GM23248 (cell line): ENCODE data around the gene PHC1. TPM values are rescaled to one million over a fixed set of nuclear protein-coding genes. Genes with fewer than 3 reads are reported as not detected.
"Not testable (repeated sequence)": the region's sequence is repeated elsewhere in the genome, so short reads cannot be mapped to it uniquely, and the experiment has no call there.

Source experiments
- DNase-seq: peaks from one replicate; pipeline ENCODE4 v3.0.0-alpha.2; 2015
- H2AFZ ChIP-seq: fragments of 200-600 bp; sonication (generic); 2 replicates; pipeline ENCODE4 v1.6.1; 2016; ENCODE audit warnings: antibody characterized with exemption
- H3F3A ChIP-seq: fragments of 200-600 bp; sonication (generic); 2 replicates; pipeline ENCODE4 v1.6.1; 2016; ENCODE audit warnings: mild to moderate bottlenecking, antibody characterized with exemption, mixed run types; ENCODE audit not compliant: insufficient read depth
- H3K27ac ChIP-seq: fragments of 200-600 bp; sonication (generic); 2 replicates; pipeline ENCODE4 v1.5.1; 2016; ENCODE audit warnings: mild to moderate bottlenecking
- H3K27me3 ChIP-seq: fragments of 200-600 bp; sonication (generic); replicated peaks from 2 replicates; pipeline ENCODE4 v1.6.1; 2016; ENCODE audit warnings: mild to moderate bottlenecking; ENCODE audit not compliant: insufficient read depth
- H3K36me3 ChIP-seq: fragments of 200-600 bp; sonication (generic); 2 replicates; pipeline ENCODE4 v1.6.1; 2016; ENCODE audit warnings: low read depth, mild to moderate bottlenecking
- H3K4me1 ChIP-seq: fragments of 200-600 bp; sonication (generic); 2 replicates; pipeline ENCODE4 v1.6.1; 2016; ENCODE audit warnings: mild to moderate bottlenecking; ENCODE audit not compliant: insufficient read depth
- H3K4me2 ChIP-seq: fragments of 200-600 bp; sonication (generic); one replicate; pipeline ENCODE4 v1.6.1; 2016; ENCODE audit warnings: mild to moderate bottlenecking; ENCODE audit not compliant: unreplicated experiment
- H3K4me3 ChIP-seq: fragments of 200-600 bp; sonication (generic); 2 replicates; pipeline ENCODE4 v1.5.1; 2016; ENCODE audit warnings: mild to moderate bottlenecking
- H3K79me2 ChIP-seq: fragments of 200-600 bp; sonication (generic); 2 replicates; pipeline ENCODE4 v1.6.1; 2016; ENCODE audit warnings: mild to moderate bottlenecking; ENCODE audit not compliant: insufficient read depth
- H3K9ac ChIP-seq: fragments of 200-600 bp; sonication (generic); 2 replicates; pipeline ENCODE4 v1.6.1; 2016; ENCODE audit warnings: mild to moderate bottlenecking
- H3K9me2 ChIP-seq: fragments of 200-600 bp; sonication (generic); 2 replicates; pipeline ENCODE4 v1.6.1; 2016; ENCODE audit warnings: mixed run types, mild to moderate bottlenecking, moderate library complexity; ENCODE audit not compliant: insufficient read depth
- H3K9me3 ChIP-seq: fragments of 200-600 bp; sonication (generic); one replicate; pipeline ENCODE4 v1.6.1; 2017; ENCODE audit warnings: low read depth
- H4K20me1 ChIP-seq: fragments of 200-600 bp; sonication (generic); 2 replicates; pipeline ENCODE4 v1.6.0; 2016; ENCODE audit not compliant: insufficient read depth
- EZH2 ChIP-seq: fragments of 200-600 bp; sonication (generic); IDR thresholded peaks from 2 replicates; pipeline ENCODE4 v1.6.1; 2018; ENCODE audit warnings: antibody characterized with exemption, mild to moderate bottlenecking; ENCODE audit not compliant: insufficient read depth, poor library complexity, severe bottlenecking
- EZH2phosphoT487 ChIP-seq: fragments of 200-600 bp; sonication (generic); IDR thresholded peaks from 2 replicates; pipeline ENCODE4 v1.6.1; 2018; ENCODE audit warnings: antibody characterized with exemption, moderate library complexity, mild to moderate bottlenecking, low read depth; ENCODE audit not compliant: insufficient read depth
- WGBS, 2 experiments: methylation state at CpG; one replicate each; pipeline ENCODE4 v1.1.6; 2015 to 2017; ENCODE audit warnings: low lambda C conversion rate in 2 of 2, low coverage in 1 of 2; ENCODE audit errors: missing lambda C conversion rate in 2 of 2; 5-methylcytosine and 5-hydroxymethylcytosine counted together
- in situ Hi-C: fragments of 300-500 bp; cut with MboI; formaldehyde crosslinking; loops from 2 replicates; pipeline ENCODE4 v1.15.0; 2020
- polyA plus RNA-seq: library from polyadenylated mRNA; unstranded; fragments of >200 nt; fragmentation: Nextera tagmentation; extraction: Ambion mirVana; gene quantifications from 2 replicates; pipeline ENCODE4 v1.2.1, GENCODE V29; 2016
- total RNA-seq: library from RNA; depleted of rRNA; stranded (reverse); fragments of >200 nt; shearing (Covaris generic); gene quantifications from 2 replicates; pipeline ENCODE4 v1.2.3, GENCODE V29; 2014

Gene PHC1
- total and polyA plus RNA-seq, 2 experiments from 2014 or later = 6.4 to 16.1 TPM

- Histone ChIP-seq H3K9ac (no peak overlapping the region), H3K4me2 (peak overlapping the region; percentile 92), H2AFZ (no peak overlapping the region), H3K79me2 (peaks cover 13% of the 10 kb centered on the region), H3F3A (no peaks in the 10 kb centered on the region), H3K9me2 (no peaks in the 10 kb centered on the region), H3K4me1 (peaks cover 20% of the 10 kb centered on the region; the same call in 1 of the 2 replicates), H3K27ac (no peak overlapping the region), H3K9me3 (no peaks in the 10 kb centered on the region), H3K27me3 (no peaks in the 10 kb centered on the region), H4K20me1 (no peaks in the 10 kb centered on the region), H3K36me3 (peaks cover 3% of the 10 kb centered on the region; the same call in 1 of the 2 replicates), H3K4me3 (no peak overlapping the region)
- in situ Hi-C loops = no loop called here
- TF ChIP-seq EZH2phosphoT487 (no peak), EZH2 (no peak)
- no peak for DNase-seq
Measured at GRCh38 chr12:8916154-8916553, 1.8 kb downstream of the PHC1 start.

GRCh38 chr12:8917031-8917430 lies 2.7 kb downstream of the PHC1 start:
- DNase-seq = no peak
- no peaks in the 10 kb centered on the region for H3K9me2 ChIP-seq
- no peaks in the 10 kb centered on the region for H3K27me3 ChIP-seq
- no peaks in the 10 kb centered on the region for H3K9me3 ChIP-seq
- in situ Hi-C loops = no loop called here
- H3K79me2 ChIP-seq = peaks cover 13% of the 10 kb centered on the region
- no peak overlapping the region for H2AFZ ChIP-seq
- no peaks in the 10 kb centered on the region for H3F3A ChIP-seq
- peaks cover 20% of the 10 kb centered on the region; the same call in 1 of the 2 replicates for H3K4me1 ChIP-seq
- H3K4me3 ChIP-seq = no peak overlapping the region
- H3K9ac ChIP-seq = no peak overlapping the region
- no peak for TF ChIP-seq EZH2phosphoT487
- TF ChIP-seq EZH2 = no peak
- no peak overlapping the region for H3K27ac ChIP-seq
- H3K4me2 ChIP-seq = no peak overlapping the region
- peaks cover 5% of the 10 kb centered on the region; the same call in 1 of the 2 replicates for H3K36me3 ChIP-seq
- WGBS, 2 experiments = 80 to 85% methylated on average over 3 of the region's 3 CpGs
- H4K20me1 ChIP-seq = no peaks in the 10 kb centered on the region

- DNase-seq = no peak
- H3K4me1 ChIP-seq = peaks cover 18% of the 10 kb centered on the region; the same call in 1 of the 2 replicates
- TF ChIP-seq EZH2phosphoT487 = no peak
- no peak for TF ChIP-seq EZH2
- WGBS, 2 experiments = 65 to 72% methylated on average over 1 of the region's 1 CpG
- H3F3A ChIP-seq = no peaks in the 10 kb centered on the region
- H3K27me3 ChIP-seq = no peaks in the 10 kb centered on the region
- no peak overlapping the region for H2AFZ ChIP-seq
- H3K9me3 ChIP-seq = no peaks in the 10 kb centered on the region
- in situ Hi-C loops = no loop called here
- no peak overlapping the region for H3K27ac ChIP-seq
- no peak overlapping the region for H3K4me3 ChIP-seq
- no peak overlapping the region for H3K4me2 ChIP-seq
- no peak overlapping the region for H3K9ac ChIP-seq
- no peaks in the 10 kb centered on the region for H3K9me2 ChIP-seq
- no peaks in the 10 kb centered on the region for H4K20me1 ChIP-seq
- peaks cover 5% of the 10 kb centered on the region; the same call in 1 of the 2 replicates for H3K36me3 ChIP-seq
- H3K79me2 ChIP-seq = peaks cover 13% of the 10 kb centered on the region
Measured at GRCh38 chr12:8917751-8918150, 3.4 kb downstream of the PHC1 start.

- H3K27me3 ChIP-seq, in situ Hi-C loops, H3K9ac ChIP-seq, H3K4me2 ChIP-seq, H3K27ac ChIP-seq, H3K4me3 ChIP-seq, H3K9me3 ChIP-seq, H4K20me1 ChIP-seq, DNase-seq, H3K9me2 ChIP-seq, H3K4me1 ChIP-seq, H3F3A ChIP-seq, H2AFZ ChIP-seq, H3K36me3 ChIP-seq: not testable (repeated sequence)
- peaks cover 13% of the 10 kb centered on the region for H3K79me2 ChIP-seq
- 74 to 76% methylated on average over 4 of the region's 4 CpGs for WGBS, 2 experiments
Measured at GRCh38 chr12:8919643-8920042, 5.3 kb downstream of the PHC1 start.

GRCh38 chr12:8922544-8922943 lies 8.2 kb downstream of the PHC1 start:
- no peak overlapping the region for H2AFZ ChIP-seq
- no peaks in the 10 kb centered on the region for H4K20me1 ChIP-seq
- H3K9ac ChIP-seq = no peak overlapping the region
- H3F3A ChIP-seq = no peaks in the 10 kb centered on the region
- no peaks in the 10 kb centered on the region for H3K9me3 ChIP-seq
- H3K9me2 ChIP-seq = no peaks in the 10 kb centered on the region
- peaks cover 5% of the 10 kb centered on the region; the same call in 1 of the 2 replicates for H3K36me3 ChIP-seq
- no peak for DNase-seq
- WGBS, 2 experiments = 97 to 98% methylated on average over 5 of the region's 5 CpGs
- H3K4me1 ChIP-seq = no peaks in the 10 kb centered on the region
- in situ Hi-C loops = no loop called here
- H3K4me2 ChIP-seq = no peak overlapping the region
- H3K27ac ChIP-seq = no peak overlapping the region
- no peaks in the 10 kb centered on the region for H3K79me2 ChIP-seq
- H3K4me3 ChIP-seq = no peak overlapping the region
- no peaks in the 10 kb centered on the region for H3K27me3 ChIP-seq
- TF ChIP-seq EZH2 (no peak), EZH2phosphoT487 (no peak)

GRCh38 chr12:8930655-8931323 lies 16.5 kb downstream of the PHC1 start:
- H3K9me2 ChIP-seq, DNase-seq: not testable (repeated sequence)

GRCh38 chr12:8932464-8932863 lies 18.2 kb downstream of the PHC1 start:
- H3K4me1 ChIP-seq, H3K4me3 ChIP-seq, in situ Hi-C loops, H3F3A ChIP-seq, H3K9ac ChIP-seq, H3K9me3 ChIP-seq, H4K20me1 ChIP-seq, H3K27ac ChIP-seq, H3K4me2 ChIP-seq, H3K79me2 ChIP-seq, H3K9me2 ChIP-seq, H3K27me3 ChIP-seq, DNase-seq, H3K36me3 ChIP-seq, H2AFZ ChIP-seq: not testable (repeated sequence)
- whole genome bisulfite sequencing, 2 experiments = 63 to 86% methylated on average over 2 of the region's 3 CpGs

More at GRCh38 chr12:8930655-8931323, 16.5 kb downstream of the PHC1 start:
- H3F3A ChIP-seq, H3K79me2 ChIP-seq, H3K4me1 ChIP-seq, H3K9ac ChIP-seq, H3K9me3 ChIP-seq, H3K27me3 ChIP-seq, H3K4me3 ChIP-seq, H3K36me3 ChIP-seq, H2AFZ ChIP-seq, H3K27ac ChIP-seq, H4K20me1 ChIP-seq, in situ Hi-C loops, H3K4me2 ChIP-seq: not testable (repeated sequence)
- 96 to 100% methylated on average over 4 of the region's 4 CpGs for WGBS, 2 experiments
